Medulla oblongata (tissue), 1 donor: ENCODE data around the gene OPCML.

Experiments used
- DNase-seq: peaks from one replicate; pipeline ENCODE4 v3.0.0-alpha.2; 2015; ENCODE audit errors: extremely low spot score

Gene OPCML

GRCh38 chr11:132626446-132626845 lies 905.9 kb downstream of the OPCML start:
- no peak for DNase-seq

DNA sequence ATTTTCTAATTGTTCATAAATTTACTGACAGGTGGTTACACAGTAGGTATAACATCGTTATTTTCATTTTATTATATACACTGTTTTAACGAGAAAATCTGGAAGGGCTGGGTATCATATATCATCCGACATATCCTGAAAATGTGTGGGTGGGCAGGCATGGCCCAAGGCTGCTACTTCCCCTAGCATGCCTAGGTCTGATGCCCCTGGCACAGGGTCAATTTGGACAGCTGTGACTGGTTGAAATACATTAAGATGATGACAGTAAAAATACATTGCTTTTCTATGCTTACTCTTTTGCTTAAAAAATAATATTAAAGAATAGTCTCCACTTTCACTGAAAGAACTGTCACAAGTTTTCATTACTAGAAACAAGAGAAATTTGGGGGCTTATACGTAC lies 908.8 kb downstream of the OPCML start:
- DNase-seq: no peak

GRCh38 chr11:132621976-132622580 lies 910.2 kb downstream of the OPCML start:
- DNase-seq: no peak

- DNase-seq: no peak
Observed at GRCh38 chr11:132620423-132620822, 911.9 kb downstream of the OPCML start.

DNA sequence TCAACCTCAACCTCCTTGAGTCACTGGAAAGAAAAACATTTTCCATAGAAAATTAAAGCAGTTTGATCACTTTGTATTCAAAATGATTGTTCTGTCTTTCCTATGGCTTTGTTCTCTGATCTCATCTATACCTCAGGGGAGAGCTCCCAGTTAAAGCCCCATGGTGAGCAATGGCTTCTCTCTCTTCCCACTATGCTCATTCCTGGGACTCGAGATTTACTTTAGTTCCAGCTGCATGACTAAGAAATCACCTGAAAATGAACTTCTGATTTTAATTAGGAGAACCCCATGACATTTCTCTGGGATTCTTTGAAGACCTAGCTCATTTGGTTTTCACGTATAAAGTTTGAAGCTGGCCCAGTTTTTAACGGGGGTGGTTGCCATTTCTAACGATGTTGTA lies 921.5 kb downstream of the OPCML start:
- DNase-seq: no peak

GRCh38 chr11:132610216-132610615 lies 922.1 kb downstream of the OPCML start:
- no peak for DNase-seq

DNA sequence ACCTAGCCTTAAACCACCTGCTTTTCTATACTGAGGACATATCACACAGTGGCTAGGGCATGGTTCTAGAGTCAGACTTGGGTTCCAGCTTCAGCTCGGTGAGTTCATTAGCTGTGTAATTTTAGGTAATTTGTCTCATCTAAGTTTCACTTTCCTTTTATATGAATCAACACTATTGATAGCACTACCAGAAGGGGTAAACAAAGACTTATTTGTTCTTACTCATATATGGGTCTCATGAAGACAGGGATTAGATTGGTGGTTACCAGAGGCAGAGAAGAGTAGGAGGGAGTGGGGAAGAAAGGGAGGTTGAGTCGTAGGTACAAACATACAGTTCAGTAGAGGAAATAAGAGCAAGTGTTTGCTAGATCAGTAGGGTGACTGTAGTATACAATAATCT lies 924.7 kb downstream of the OPCML start:
- DNase-seq: peak; percentile 57

DNA sequence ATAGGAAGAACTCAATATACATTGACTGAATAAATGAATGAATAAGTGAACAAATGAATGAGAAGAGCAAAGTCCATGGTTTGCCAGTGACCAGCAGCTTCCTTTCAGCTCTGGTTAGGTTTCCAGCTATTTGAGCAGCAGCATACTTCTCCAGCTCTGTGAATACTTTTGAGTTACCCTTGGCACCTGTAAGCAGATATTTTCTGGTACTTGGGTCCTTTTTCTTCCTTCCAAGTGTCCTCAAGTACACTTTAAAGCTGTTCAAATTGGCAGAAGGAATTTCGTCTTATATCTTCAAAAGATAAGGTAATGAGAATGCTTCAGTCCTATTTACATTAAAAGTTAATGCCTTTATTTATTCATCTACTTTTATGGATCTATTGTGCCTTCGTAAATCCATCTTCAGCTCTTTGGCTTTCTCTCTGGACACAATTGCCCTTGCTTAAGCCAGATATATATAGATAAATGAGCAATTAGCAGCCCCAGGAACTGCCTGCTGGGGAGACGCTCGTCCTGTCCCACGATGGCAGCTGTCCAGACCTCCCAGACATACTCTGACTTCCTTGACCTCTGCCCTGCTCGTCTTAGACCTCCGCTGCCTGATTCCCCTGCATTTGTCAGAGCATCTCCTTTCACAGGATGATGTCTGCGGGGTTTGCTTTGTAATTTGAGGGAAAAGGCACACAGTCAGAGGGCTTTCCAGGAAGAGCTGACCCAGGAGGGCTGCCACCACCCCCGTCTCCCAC lies 926.3 kb downstream of the OPCML start:
- DNase-seq: no peak

DNA sequence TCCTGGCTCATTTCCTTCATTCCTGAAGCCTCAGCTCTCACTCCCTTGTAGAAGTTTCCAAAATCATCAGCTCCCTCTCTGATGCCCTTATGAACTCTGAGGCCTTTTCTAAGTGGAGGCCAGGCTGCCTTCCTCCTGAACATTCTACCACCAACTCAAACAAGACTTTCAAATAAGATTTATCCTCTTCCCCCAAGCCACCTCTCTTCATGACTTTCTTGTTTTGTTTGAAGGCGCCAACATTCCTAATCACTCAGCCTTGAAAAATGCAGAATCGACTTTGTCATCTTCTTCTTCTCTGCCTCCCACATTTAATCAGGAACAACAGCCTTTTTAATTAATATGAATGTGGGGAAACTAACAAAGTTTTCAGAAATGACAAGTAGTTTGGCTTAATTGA lies 927.9 kb downstream of the OPCML start:
- no peak for DNase-seq

GRCh38 chr11:132601875-132602274 lies 930.4 kb downstream of the OPCML start:
- peak; percentile 29 for DNase-seq

DNA sequence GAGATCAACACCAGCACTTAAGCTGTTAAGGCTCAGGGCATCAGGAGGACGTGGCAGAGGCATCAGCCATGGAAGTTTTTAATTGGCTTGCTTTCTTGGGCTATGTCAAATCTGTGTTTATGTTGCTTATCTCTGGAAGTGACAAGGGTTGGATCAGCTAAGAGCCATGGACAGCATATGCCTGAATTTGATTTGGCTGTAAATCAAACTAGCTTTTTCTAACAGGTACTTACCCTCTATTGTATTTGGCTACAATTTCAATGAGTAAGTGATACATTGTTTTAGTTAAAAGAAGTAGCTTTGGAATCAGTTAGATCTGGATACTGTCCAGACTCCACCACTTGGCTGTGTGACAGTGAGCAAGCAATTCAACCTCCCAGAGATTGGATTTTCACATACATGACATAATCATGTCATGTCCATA lies 936.6 kb downstream of the OPCML start:
- no peak for DNase-seq

- no peak for DNase-seq
Observed at GRCh38 chr11:132595246-132595645, 937.1 kb downstream of the OPCML start.

GRCh38 chr11:132590986-132591385 lies 941.3 kb downstream of the OPCML start:
- DNase-seq: no peak

- no peak for DNase-seq
Observed at GRCh38 chr11:132590554-132590953, 941.7 kb downstream of the OPCML start.

DNA sequence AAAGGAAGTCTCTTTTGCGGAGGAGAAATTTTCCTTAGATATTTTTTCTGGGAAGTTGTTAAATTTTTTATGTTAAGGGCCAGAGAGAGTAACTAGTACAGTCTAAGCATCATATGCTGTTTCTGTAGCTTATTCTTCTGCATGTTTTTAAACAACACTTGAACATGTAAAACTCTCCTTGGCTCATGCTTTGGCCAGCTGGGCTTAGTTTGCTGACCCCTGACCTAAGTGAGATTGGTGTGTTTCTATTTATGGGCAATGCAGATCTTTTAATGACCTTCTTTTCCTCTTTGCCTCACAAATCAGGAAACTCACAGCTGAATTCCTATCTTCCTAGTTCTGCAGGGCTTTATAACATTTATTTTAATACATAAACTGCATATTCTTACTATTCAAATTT lies 942.5 kb downstream of the OPCML start:
- no peak for DNase-seq

- no peak for DNase-seq
Observed at GRCh38 chr11:132588366-132588765, 943.9 kb downstream of the OPCML start.

DNA sequence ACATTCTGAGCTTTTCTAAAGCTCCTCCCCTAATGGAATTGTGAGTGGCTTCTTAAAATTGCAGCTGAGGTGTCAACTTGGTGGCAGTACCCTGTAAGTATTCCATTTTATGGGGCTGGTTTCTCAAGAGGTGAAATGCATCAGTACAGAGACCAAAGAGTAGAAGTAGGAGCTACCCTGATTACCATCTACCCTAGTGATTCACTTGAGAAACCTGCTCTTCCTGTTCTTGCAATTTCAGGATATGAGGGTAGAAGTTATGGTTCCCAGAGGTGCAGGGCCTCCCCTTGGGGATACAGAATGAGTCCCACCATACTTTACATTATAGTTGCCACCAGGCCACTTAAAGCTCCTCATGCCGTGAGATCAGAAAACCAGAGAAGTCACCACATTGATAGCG lies 944.6 kb downstream of the OPCML start:
- DNase-seq: no peak

DNA sequence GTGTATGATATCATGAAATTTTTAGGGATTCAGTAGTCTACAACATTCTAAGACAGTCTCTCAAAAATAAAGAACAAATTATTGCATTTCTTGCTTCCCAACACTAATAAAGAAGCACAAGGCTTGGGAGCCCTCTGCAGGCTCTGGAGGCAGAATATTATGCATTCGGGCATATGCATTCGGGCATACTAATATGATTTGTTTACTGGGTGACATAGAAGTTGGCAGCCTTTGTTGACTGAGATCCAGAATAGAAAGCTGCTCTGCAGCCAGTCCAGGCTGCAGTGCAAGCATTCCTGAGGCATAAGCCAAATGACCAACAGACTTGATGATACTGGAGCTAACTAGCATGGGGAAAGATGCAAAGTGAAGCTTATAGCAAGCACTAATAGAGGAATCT lies 945.5 kb downstream of the OPCML start:
- peak; percentile 21 for DNase-seq

- no peak for DNase-seq
Observed at GRCh38 chr11:132579634-132580327, 952.5 kb downstream of the OPCML start.

DNA sequence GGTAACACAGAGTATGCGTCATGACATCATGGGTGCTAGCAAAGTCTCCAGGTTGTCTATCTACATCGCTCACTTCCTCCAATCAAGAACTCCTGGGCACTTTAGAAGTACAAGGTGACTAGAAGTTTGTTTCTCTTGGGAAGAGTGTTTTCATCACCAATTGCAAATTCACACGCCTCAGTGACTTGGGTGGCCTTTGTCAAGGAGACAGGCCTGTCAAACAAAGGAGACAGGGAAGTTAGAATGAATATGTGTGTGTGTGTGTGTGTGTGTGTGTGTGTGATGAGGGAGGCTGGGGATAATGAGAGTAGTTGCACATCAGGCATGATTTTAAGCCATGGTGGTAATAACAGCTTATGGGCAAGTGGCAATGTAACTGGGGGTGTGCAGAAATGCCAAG lies 953.2 kb downstream of the OPCML start:
- DNase-seq: no peak

DNA sequence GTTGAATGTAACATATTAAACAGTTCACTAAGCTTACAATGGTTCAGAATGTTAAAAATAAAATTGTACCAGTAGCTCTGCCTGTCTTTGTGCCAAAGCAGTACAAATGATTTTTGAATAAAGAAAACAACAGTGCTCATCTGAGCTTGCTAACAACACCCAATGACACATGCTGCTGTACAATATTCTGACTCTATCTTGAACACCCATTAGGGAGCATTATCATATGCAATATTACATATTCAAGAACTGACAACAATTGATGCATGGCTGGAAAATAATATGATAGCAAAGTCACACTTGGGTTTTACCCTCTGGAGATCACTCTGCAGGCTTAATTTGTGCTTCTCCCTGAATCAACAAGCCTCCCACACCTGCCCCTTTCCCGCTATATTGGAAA lies 953.7 kb downstream of the OPCML start:
- no peak for DNase-seq

DNA sequence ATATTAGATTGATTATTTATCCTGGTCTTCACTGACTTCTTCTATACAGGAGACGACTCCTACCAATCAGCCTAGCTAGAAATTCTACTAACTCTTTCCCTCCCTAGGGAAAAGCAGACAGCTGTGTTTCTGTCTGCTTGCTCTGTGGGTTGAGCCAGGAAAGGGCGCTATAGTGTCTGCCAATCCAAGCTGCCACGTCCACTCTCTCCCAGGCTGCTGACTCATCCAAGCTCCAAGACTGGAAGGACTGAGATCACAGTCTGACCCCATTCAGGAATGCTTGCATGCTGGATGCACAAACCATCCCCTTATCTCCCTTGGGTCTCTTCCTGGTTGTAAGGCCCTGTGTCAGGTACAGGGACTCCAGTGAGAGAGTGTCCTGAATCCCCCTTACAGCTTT lies 955.6 kb downstream of the OPCML start:
- DNase-seq: no peak
